CD4-positive, CD25-positive, alpha-beta regulatory T cell (primary cell): Measurements from ENCODE around the gene ENTPD2. TPM values are rescaled to one million over a fixed set of nuclear protein-coding genes. Genes with fewer than 3 reads are reported as not detected.

Source experiments
- ATAC-seq, 2 donors: fragments of 150-1000 bp; cut with Tn5 transposase; one replicate each; pipeline ENCODE4 v1.10.0; 2021; ENCODE audit warnings: low read depth in 2 of 2, moderate number of reproducible peaks in 2 of 2, moderate library complexity in 1 of 2
- DNase-seq, 3 donors: peaks; one replicate each; pipeline versions ENCODE4 v3.0.0 to v3.0.0-alpha.2; 2012 to 2022; ENCODE audit warnings: mixed read lengths in 1 of 3
- H3K27ac ChIP-seq: one replicate; pipeline ENCODE4 v1.7.0; 2013; ENCODE audit warnings: mild to moderate bottlenecking, low read length; ENCODE audit not compliant: insufficient read depth, poor library complexity, severe bottlenecking
- H3K27me3 ChIP-seq: one replicate; pipeline ENCODE4 v1.7.0; 2013; ENCODE audit warnings: low read length; ENCODE audit not compliant: control insufficient read depth, insufficient read depth
- H3K36me3 ChIP-seq: one replicate; pipeline ENCODE4 v1.7.0; 2013; ENCODE audit warnings: mild to moderate bottlenecking, low read length, moderate library complexity; ENCODE audit not compliant: control insufficient read depth, insufficient read depth
- H3K4me1 ChIP-seq: 2 replicates; pipeline ENCODE4 v1.7.0; 2013; ENCODE audit warnings: mild to moderate bottlenecking, low read length; ENCODE audit not compliant: insufficient read depth, control insufficient read depth, poor library complexity, severe bottlenecking
- H3K4me3 ChIP-seq: one replicate; pipeline ENCODE4 v1.7.0; 2013; ENCODE audit warnings: low read depth, mild to moderate bottlenecking, low read length, moderate library complexity
- H3K9me3 ChIP-seq, 2 experiments: 1 replicate in 1 of 2; 2 replicates in 1 of 2; pipeline ENCODE4 v1.7.0; 2013; ENCODE audit warnings: low read length in 2 of 2, mild to moderate bottlenecking in 1 of 2, moderate library complexity in 1 of 2; ENCODE audit not compliant: control insufficient read depth in 2 of 2
- H3K27ac Mint-ChIP-seq, 3 donors: one replicate each; pipeline ENCODE4 v1.8.0; 2020 to 2022; ENCODE audit warnings: mild to moderate bottlenecking in 3 of 3, mixed read lengths in 3 of 3, moderate library complexity in 2 of 3
- H3K27me3 Mint-ChIP-seq: one replicate; pipeline ENCODE4 v1.8.0; 2022; ENCODE audit warnings: mild to moderate bottlenecking, mixed read lengths
- H3K36me3 Mint-ChIP-seq: one replicate; pipeline ENCODE4 v1.8.0; 2020; ENCODE audit warnings: mixed read lengths
- H3K4me1 Mint-ChIP-seq, 4 donors: one replicate each; pipeline ENCODE4 v1.8.0; 2020 to 2022; ENCODE audit warnings: mixed read lengths in 4 of 4, mild to moderate bottlenecking in 1 of 4
- H3K4me3 Mint-ChIP-seq, 4 donors: one replicate each; pipeline ENCODE4 v1.8.0; 2020 to 2022; ENCODE audit warnings: mild to moderate bottlenecking in 4 of 4, mixed read lengths in 4 of 4, moderate library complexity in 3 of 4
- H3K9me3 Mint-ChIP-seq, 7 donors: one replicate each; pipeline ENCODE4 v1.8.0; 2020 to 2022; ENCODE audit warnings: mixed read lengths in 7 of 7, mild to moderate bottlenecking in 3 of 7, moderate library complexity in 2 of 7
- polyA plus RNA-seq, 4 donors: library from polyadenylated mRNA; unstranded; fragments of 300-500 nt; fragmentation: Illumina TruSeq; gene quantifications; one replicate each; pipeline ENCODE4 v1.2.3, GENCODE V29; 2021
- total RNA-seq: library from RNA; stranded (reverse); gene quantifications from one replicate; pipeline ENCODE4 v1.2.3, GENCODE V29; 2022

The ENTPD2 gene
- total and polyA plus RNA-seq, 5 donors from 2014 or later: not detected

DNA sequence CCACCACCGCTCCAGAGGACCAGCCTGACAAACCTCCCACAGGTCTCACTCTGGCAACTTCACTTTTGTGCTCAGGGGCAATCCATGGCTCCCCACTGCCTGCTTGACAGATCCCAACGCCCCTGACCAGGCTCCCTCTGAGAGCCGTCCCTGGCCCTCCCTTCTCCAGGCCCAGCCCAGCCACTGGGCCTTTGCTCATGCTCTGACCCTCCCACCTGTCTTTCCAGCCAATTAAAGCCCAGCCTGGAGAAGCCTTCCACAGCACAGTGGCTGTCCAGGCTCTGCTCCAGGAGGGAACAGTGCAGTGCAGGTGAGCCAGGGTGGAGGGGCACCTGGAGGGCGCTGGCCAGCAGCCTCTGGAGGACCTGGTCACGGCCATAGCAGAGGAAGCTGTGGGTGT is 3.3 kb downstream of the ENTPD2 start:
- Histone ChIP-seq H3K27me3 (peaks cover 10% of the 10 kb centered on the region), H3K4me3 (no peak overlapping the region), H3K9me3 (no peaks in the 10 kb centered on the region), H3K36me3 (no peaks in the 10 kb centered on the region), H3K27ac (no peak overlapping the region), H3K4me1 (peaks cover 27% of the 10 kb centered on the region)
- Mint-ChIP-seq H3K4me3 (peak overlapping the region in 1 of 4 donors; percentile 51), H3K36me3 (no peaks in the 10 kb centered on the region), H3K27me3 (peaks cover 36% of the 10 kb centered on the region), H3K27ac (no peak overlapping the region), H3K9me3 (peaks cover 0 to 2% (median 0%) of the 10 kb centered on the region in 7 donors), H3K4me1 (peaks cover 0 to 11% (median 3%) of the 10 kb centered on the region in 4 donors)
- ATAC-seq (no peak), DNase-seq (no peak)

DNA sequence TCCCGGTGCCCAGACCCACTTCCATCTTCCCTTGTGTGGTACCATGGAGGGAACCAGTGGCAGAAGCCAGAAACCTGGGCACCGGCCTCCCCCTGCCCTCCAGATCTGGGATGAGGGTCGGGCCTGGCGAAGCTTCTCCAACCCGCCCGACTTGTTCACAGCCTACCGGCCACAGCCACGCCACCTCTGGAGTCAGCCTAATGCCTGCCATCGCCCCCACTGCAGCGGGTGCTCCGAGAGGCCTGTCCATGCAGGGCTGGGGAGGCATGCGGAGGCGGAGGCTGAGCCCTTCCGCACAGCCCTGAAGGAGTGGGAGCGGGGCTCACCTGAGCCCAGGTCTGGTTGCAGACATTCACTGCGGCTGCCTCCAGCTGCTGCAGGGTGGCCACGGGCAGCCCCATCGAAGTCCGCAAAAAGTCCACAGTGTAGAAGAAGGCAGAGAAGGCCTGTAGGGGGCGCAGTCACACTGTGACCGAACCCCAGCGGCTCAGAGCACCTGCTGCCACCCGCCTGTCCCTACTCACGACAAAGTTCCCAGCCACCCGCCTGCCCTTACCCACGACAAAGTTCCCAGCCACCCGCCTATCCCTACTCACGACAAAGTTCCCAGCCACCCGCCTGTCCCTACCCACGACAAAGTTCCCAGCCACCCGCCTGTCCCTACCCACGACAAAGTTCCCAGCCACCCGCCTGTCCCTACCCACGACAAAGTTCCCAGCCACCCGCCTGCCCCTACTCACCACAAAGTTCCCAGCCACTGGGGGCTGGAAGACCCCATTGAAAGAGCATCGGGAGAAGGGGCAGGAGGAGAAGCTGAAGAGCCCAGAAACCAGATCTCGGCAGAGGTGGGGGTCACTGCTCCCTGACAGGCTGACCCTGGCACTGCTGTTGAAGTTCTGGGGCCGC is 4.1 kb downstream of the ENTPD2 start:
- DNase-seq (peak in 2 of 3 donors; percentile 34 to 70), ATAC-seq (peak in 1 of 2 donors; percentile 34)
- Histone ChIP-seq H3K27ac (no peak overlapping the region), H3K27me3 (peaks cover 10% of the 10 kb centered on the region), H3K4me1 (peaks cover 35% of the 10 kb centered on the region), H3K9me3 (no peaks in the 10 kb centered on the region), H3K36me3 (no peaks in the 10 kb centered on the region), H3K4me3 (no peak overlapping the region)
- Mint-ChIP-seq H3K4me1 (peaks cover 0 to 16% (median 5%) of the 10 kb centered on the region in 4 donors), H3K27me3 (peaks cover 41% of the 10 kb centered on the region), H3K9me3 (peaks cover 0 to 2% (median 0%) of the 10 kb centered on the region in 7 donors), H3K27ac (no peak overlapping the region), H3K4me3 (peak overlapping the region in 1 of 4 donors; percentile 69), H3K36me3 (no peaks in the 10 kb centered on the region)

- H3K4me1 Mint-ChIP-seq: peaks cover 0 to 24% (median 8%) of the 10 kb centered on the region in 4 donors
- Histone ChIP-seq H3K27ac (no peak overlapping the region), H3K27me3 (peaks cover 10% of the 10 kb centered on the region), H3K36me3 (no peaks in the 10 kb centered on the region), H3K4me1 (peaks cover 39% of the 10 kb centered on the region), H3K4me3 (no peak overlapping the region), H3K9me3 (no peaks in the 10 kb centered on the region)
- no peaks in the 10 kb centered on the region for H3K36me3 Mint-ChIP-seq
- DNase-seq (peak in 1 of 3 donors; percentile 25), ATAC-seq (no peak)
- peaks cover 0 to 2% (median 0%) of the 10 kb centered on the region in 7 donors for H3K9me3 Mint-ChIP-seq
- peak overlapping the region in 1 of 4 donors; percentile 69 for H3K4me3 Mint-ChIP-seq
- H3K27ac Mint-ChIP-seq: no peak overlapping the region
- peaks cover 50% of the 10 kb centered on the region for H3K27me3 Mint-ChIP-seq
These were observed 5.0 kb downstream of the ENTPD2 start for GRCh38 chr9:137048655-137049543.

- Histone ChIP-seq H3K9me3 (no peaks in the 10 kb centered on the region), H3K4me1 (peaks cover 29% of the 10 kb centered on the region), H3K4me3 (peak within 1 kb of the TSS; percentile 34), H3K27ac (no peak within 1 kb of the TSS), H3K36me3 (no peaks in the 10 kb centered on the region), H3K27me3 (peaks cover 7% of the 10 kb centered on the region)
- Mint-ChIP-seq H3K4me1 (peaks cover 0 to 21% (median 8%) of the 10 kb centered on the region in 4 donors), H3K36me3 (no peaks in the 10 kb centered on the region), H3K27ac (no peak within 1 kb of the TSS), H3K9me3 (peaks cover 0 to 2% (median 0%) of the 10 kb centered on the region in 7 donors), H3K4me3 (peak within 1 kb of the TSS; percentile 66 to 89 (median 82)), H3K27me3 (peaks cover 42% of the 10 kb centered on the region)
- peak; percentile 65 to 78 (median 76) for DNase-seq
- peak; percentile 73 to 75 for ATAC-seq
These were observed 7.6 kb downstream of the ENTPD2 start, which contains the start of gene NPDC1 for GRCh38 chr9:137046088-137046787. NPDC1 (minus strand) TSS chr9:137046177; CDS start chr9:137045989, 188 bp downstream.

GRCh38 chr9:137045294-137046087 is 8.4 kb downstream of the ENTPD2 start:
- ATAC-seq: no peak
- peaks cover 40% of the 10 kb centered on the region for H3K27me3 Mint-ChIP-seq
- peaks cover 7% of the 10 kb centered on the region for H3K27me3 ChIP-seq

DNA sequence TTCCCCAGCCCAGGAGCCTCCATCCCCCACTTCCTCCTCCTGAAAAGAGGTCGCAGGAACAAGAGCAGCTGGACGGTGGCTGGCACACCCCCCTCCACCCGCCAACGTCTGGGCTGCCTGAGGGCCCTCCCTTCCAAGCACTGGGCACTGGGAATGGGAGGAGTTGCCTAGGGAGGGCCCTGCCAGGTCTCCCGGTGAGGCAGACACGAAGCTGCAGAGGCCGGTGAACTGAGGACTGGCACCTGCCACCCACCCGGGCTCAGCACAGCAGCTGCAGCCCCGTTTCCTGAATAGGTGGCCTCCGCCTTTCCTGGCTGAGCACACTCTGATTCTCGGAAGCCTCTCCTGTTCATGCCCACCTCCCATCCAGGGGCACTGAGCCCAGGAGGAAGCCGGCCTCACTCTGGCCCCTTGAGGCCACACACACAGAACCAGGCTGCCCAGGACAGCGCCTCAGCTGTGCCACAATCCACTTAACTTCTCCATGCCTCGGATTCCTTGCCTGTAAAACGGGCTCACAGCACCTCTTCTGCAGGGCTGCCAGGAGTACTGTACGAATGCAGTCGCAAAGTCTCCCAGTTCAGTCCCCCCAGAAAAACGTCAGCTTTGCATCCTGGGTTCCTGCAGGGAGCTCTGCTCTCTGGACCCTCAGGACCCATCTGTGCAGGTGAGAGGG is 9.2 kb downstream of the ENTPD2 start:
- Mint-ChIP-seq H3K36me3 (no peaks in the 10 kb centered on the region), H3K4me3 (peak overlapping the region; percentile 66 to 84 (median 82)), H3K9me3 (no peaks in the 10 kb centered on the region), H3K4me1 (peaks cover 0 to 21% (median 8%) of the 10 kb centered on the region in 4 donors), H3K27me3 (peaks cover 33% of the 10 kb centered on the region), H3K27ac (peak overlapping the region in 1 of 3 donors; percentile 92)
- Histone ChIP-seq H3K4me1 (peaks cover 29% of the 10 kb centered on the region), H3K27me3 (peaks cover 7% of the 10 kb centered on the region), H3K9me3 (no peaks in the 10 kb centered on the region), H3K4me3 (peak overlapping the region; percentile 34), H3K27ac (no peak overlapping the region), H3K36me3 (no peaks in the 10 kb centered on the region)
- ATAC-seq: no peak
- peak in 1 of 3 donors; percentile 67 for DNase-seq

More at GRCh38 chr9:137045294-137046087, 8.4 kb downstream of the ENTPD2 start:
- Mint-ChIP-seq H3K36me3 (no peaks in the 10 kb centered on the region), H3K4me3 (peak overlapping the region; percentile 66 to 84 (median 82)), H3K9me3 (peaks cover 0 to 2% (median 0%) of the 10 kb centered on the region in 7 donors), H3K4me1 (peaks cover 0 to 21% (median 8%) of the 10 kb centered on the region in 4 donors), H3K27ac (no peak overlapping the region)
- H3K27ac ChIP-seq: no peak overlapping the region
- no peaks in the 10 kb centered on the region for H3K9me3 ChIP-seq
- no peak overlapping the region for H3K4me3 ChIP-seq
- H3K4me1 ChIP-seq: peaks cover 29% of the 10 kb centered on the region
- no peaks in the 10 kb centered on the region for H3K36me3 ChIP-seq
- DNase-seq: peak in 1 of 3 donors; percentile 49
